ENCODE measurements around the gene PSMC5. TPM values are rescaled to one million over a fixed set of nuclear protein-coding genes. Genes with fewer than 3 reads are reported as not detected.
"Not testable (repeated sequence)": the region's sequence is repeated elsewhere in the genome, so short reads cannot be mapped to it uniquely, and the experiment has no call there.

Gene PSMC5
- total and polyA plus RNA-seq, 4 donors = 51.0 to 87.4 (median 72.2) TPM

DNA sequence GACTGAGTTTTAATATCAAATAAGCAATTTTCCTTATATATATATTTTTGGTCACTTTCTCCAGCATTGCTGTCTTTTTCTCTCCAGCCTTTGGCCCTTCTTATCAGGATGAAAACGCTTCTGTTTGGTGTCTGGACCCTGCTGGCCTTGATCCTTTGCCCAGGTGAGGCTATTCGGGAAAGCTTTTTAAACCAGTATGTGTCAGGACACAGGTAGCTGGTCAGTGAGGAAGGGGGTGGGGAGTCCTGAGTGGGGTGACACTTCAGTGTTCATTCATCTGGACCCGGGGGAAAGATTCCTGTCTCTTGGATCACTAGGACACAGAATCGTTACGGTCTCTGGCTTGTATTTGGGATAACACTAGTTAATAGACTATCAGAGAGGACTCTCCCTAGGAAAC lies 27.5 kb downstream of the PSMC5 start:
- Histone ChIP-seq H3K36me3 (ENCODE audit: control insufficient read depth in 4 of 4, insufficient read depth in 3 of 4, low read depth in 1 of 4, low read length in 3 of 4) (no peaks in the 10 kb centered on the region), H3K27me3 (ENCODE audit: control insufficient read depth in 4 of 4, insufficient read depth in 4 of 4, low read length in 3 of 4) (no peaks in the 10 kb centered on the region), H3K4me3 (ENCODE audit: low read depth in 1 of 3, low read length in 3 of 3) (no peak overlapping the region), H3K9me3 (ENCODE audit: control insufficient read depth in 4 of 4, low read length in 3 of 4) (no peaks in the 10 kb centered on the region), H3K9ac (ENCODE audit: low read depth in 1 of 2, low read length in 2 of 2) (no peak overlapping the region), H3K4me1 (ENCODE audit: control insufficient read depth in 4 of 4, insufficient read depth in 4 of 4, low read length in 3 of 4) (no peaks in the 10 kb centered on the region), H3K27ac (ENCODE audit: low read depth in 1 of 2, low read length in 2 of 2) (no peak overlapping the region)
- TF ChIP-seq HNF4A (conservative IDR thresholded peaks at IDR 0.05) = peak; percentile 13 to 14
- TF ChIP-seq, protein P1, sequence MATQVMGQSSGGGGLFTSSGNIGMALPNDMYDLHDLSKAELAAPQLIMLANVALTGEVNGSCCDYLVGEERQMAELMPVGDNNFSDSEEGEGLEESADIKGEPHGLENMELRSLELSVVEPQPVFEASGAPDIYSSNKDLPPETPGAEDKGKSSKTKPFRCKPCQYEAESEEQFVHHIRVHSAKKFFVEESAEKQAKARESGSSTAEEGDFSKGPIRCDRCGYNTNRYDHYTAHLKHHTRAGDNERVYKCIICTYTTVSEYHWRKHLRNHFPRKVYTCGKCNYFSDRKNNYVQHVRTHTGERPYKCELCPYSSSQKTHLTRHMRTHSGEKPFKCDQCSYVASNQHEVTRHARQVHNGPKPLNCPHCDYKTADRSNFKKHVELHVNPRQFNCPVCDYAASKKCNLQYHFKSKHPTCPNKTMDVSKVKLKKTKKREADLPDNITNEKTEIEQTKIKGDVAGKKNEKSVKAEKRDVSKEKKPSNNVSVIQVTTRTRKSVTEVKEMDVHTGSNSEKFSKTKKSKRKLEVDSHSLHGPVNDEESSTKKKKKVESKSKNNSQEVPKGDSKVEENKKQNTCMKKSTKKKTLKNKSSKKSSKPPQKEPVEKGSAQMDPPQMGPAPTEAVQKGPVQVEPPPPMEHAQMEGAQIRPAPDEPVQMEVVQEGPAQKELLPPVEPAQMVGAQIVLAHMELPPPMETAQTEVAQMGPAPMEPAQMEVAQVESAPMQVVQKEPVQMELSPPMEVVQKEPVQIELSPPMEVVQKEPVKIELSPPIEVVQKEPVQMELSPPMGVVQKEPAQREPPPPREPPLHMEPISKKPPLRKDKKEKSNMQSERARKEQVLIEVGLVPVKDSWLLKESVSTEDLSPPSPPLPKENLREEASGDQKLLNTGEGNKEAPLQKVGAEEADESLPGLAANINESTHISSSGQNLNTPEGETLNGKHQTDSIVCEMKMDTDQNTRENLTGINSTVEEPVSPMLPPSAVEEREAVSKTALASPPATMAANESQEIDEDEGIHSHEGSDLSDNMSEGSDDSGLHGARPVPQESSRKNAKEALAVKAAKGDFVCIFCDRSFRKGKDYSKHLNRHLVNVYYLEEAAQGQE (IDR thresholded peaks at IDR 0.05) = no peak
- no peak for DNase-seq (ENCODE audit: low spot score)
- WGBS = 48% methylated on average over 5 of the region's 5 CpGs

DNA sequence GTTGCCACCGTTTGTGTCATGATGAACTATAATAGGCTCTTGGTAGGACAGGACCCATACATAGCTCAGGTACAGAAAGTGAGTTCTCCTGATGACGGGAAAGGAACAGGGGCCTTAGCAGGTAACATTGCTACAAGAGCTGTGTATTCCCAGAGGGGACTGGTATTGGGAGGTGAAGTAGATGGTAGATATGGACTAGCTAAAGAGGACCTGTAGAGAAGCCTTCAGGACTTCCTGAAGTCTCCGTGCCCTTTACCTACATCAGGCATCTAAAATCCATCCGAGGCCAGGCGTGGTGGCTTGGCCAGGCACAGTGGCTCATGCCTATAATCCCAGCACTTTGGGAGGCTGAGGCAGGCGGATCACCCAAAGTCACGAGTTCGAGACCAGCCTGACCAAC lies 28.0 kb downstream of the PSMC5 start:
- Histone ChIP-seq H3K36me3 (ENCODE audit: control insufficient read depth in 4 of 4, insufficient read depth in 3 of 4, low read depth in 1 of 4, low read length in 3 of 4) (no peaks in the 10 kb centered on the region), H3K27me3 (ENCODE audit: control insufficient read depth in 4 of 4, insufficient read depth in 4 of 4, low read length in 3 of 4) (no peaks in the 10 kb centered on the region), H3K9me3 (ENCODE audit: control insufficient read depth in 4 of 4, low read length in 3 of 4) (no peaks in the 10 kb centered on the region), H3K9ac (ENCODE audit: low read depth in 1 of 2, low read length in 2 of 2) (no peak overlapping the region), H3K27ac (ENCODE audit: low read depth in 1 of 2, low read length in 2 of 2) (no peak overlapping the region), H3K4me1 (ENCODE audit: control insufficient read depth in 4 of 4, insufficient read depth in 4 of 4, low read length in 3 of 4) (no peaks in the 10 kb centered on the region), H3K4me3 (ENCODE audit: low read depth in 1 of 3, low read length in 3 of 3) (no peak overlapping the region)
- no peak for DNase-seq (ENCODE audit: low spot score)
- WGBS = 90% methylated on average over 8 of the region's 8 CpGs
- no peak for TF ChIP-seq TAF1 (conservative IDR thresholded peaks at IDR 0.05)
- TF ChIP-seq, protein P1 (IDR thresholded peaks at IDR 0.05) = no peak
- no peak for TF ChIP-seq EGR1 (IDR thresholded peaks at IDR 0.05; ENCODE audit: low read depth in 2 of 2)
- no peak for TF ChIP-seq FOXA1 (IDR thresholded peaks at IDR 0.05)
- TF ChIP-seq GABPA (IDR thresholded peaks at IDR 0.05 in 1 of 2, conservative IDR thresholded peaks at IDR 0.05 in 1 of 2) = no peak
- TF ChIP-seq, protein P2, sequence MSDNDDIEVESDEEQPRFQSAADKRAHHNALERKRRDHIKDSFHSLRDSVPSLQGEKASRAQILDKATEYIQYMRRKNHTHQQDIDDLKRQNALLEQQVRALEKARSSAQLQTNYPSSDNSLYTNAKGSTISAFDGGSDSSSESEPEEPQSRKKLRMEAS (IDR thresholded peaks at IDR 0.05) = no peak
- TF ChIP-seq HNF4A (conservative IDR thresholded peaks at IDR 0.05) = no peak
- TF ChIP-seq RXRA (IDR thresholded peaks at IDR 0.05) = no peak
- TF ChIP-seq RAD21 (IDR thresholded peaks at IDR 0.05) = no peak
- TF ChIP-seq FOXA2 (IDR thresholded peaks at IDR 0.05) = no peak
- TF ChIP-seq SP1 (IDR thresholded peaks at IDR 0.05) = no peak
- TF ChIP-seq JUND (IDR thresholded peaks at IDR 0.05) = no peak
- TF ChIP-seq HNF4G (IDR thresholded peaks at IDR 0.05) = no peak
- TF ChIP-seq, protein P3, sequence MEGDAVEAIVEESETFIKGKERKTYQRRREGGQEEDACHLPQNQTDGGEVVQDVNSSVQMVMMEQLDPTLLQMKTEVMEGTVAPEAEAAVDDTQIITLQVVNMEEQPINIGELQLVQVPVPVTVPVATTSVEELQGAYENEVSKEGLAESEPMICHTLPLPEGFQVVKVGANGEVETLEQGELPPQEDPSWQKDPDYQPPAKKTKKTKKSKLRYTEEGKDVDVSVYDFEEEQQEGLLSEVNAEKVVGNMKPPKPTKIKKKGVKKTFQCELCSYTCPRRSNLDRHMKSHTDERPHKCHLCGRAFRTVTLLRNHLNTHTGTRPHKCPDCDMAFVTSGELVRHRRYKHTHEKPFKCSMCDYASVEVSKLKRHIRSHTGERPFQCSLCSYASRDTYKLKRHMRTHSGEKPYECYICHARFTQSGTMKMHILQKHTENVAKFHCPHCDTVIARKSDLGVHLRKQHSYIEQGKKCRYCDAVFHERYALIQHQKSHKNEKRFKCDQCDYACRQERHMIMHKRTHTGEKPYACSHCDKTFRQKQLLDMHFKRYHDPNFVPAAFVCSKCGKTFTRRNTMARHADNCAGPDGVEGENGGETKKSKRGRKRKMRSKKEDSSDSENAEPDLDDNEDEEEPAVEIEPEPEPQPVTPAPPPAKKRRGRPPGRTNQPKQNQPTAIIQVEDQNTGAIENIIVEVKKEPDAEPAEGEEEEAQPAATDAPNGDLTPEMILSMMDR (IDR thresholded peaks at IDR 0.05; ENCODE audit: low read depth, low read length, missing input control) = no peak
- TF ChIP-seq YY1 (IDR thresholded peaks at IDR 0.05) = no peak
- TF ChIP-seq NR2F2 (IDR thresholded peaks at IDR 0.05) = no peak
- TF ChIP-seq, protein P4, sequence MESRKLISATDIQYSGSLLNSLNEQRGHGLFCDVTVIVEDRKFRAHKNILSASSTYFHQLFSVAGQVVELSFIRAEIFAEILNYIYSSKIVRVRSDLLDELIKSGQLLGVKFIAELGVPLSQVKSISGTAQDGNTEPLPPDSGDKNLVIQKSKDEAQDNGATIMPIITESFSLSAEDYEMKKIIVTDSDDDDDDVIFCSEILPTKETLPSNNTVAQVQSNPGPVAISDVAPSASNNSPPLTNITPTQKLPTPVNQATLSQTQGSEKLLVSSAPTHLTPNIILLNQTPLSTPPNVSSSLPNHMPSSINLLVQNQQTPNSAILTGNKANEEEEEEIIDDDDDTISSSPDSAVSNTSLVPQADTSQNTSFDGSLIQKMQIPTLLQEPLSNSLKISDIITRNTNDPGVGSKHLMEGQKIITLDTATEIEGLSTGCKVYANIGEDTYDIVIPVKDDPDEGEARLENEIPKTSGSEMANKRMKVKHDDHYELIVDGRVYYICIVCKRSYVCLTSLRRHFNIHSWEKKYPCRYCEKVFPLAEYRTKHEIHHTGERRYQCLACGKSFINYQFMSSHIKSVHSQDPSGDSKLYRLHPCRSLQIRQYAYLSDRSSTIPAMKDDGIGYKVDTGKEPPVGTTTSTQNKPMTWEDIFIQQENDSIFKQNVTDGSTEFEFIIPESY (IDR thresholded peaks at IDR 0.05) = no peak
- TF ChIP-seq, protein P5, sequence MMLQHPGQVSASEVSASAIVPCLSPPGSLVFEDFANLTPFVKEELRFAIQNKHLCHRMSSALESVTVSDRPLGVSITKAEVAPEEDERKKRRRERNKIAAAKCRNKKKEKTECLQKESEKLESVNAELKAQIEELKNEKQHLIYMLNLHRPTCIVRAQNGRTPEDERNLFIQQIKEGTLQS (IDR thresholded peaks at IDR 0.05) = no peak

DNA sequence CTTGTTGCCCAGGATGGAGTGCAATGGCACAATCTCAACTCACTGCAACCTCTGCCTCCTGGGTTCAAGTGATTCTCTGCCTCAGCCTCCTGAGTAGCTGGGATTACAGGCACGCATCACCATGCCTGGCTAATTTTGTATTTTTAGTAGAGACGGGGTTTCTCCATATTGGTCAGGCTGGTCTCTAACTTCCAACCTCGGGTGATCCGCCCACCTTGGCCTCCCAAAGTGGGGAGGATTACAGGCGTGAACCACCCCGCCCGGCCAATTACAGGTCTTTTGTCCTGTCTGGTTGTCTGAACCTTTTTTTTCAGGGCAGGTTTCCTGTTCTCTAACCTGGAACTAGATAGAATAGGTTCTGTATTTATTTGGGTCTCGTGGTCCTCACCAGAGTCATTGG lies 29.2 kb downstream of the PSMC5 start:
- H3K4me1 ChIP-seq (ENCODE audit: control insufficient read depth in 4 of 4, insufficient read depth in 4 of 4, low read length in 3 of 4); H3K4me3 ChIP-seq (ENCODE audit: low read depth in 1 of 3, low read length in 3 of 3); H3K9ac ChIP-seq (ENCODE audit: low read depth in 1 of 2, low read length in 2 of 2); H3K9me3 ChIP-seq (ENCODE audit: control insufficient read depth in 4 of 4, low read length in 3 of 4); DNase-seq (ENCODE audit: low spot score); H3K27ac ChIP-seq (ENCODE audit: low read depth in 1 of 2, low read length in 2 of 2); H3K36me3 ChIP-seq (ENCODE audit: control insufficient read depth in 4 of 4, insufficient read depth in 3 of 4, low read depth in 1 of 4, low read length in 3 of 4); H3K27me3 ChIP-seq (ENCODE audit: control insufficient read depth in 4 of 4, insufficient read depth in 4 of 4, low read length in 3 of 4): not testable (repeated sequence)
- 92% methylated on average over 8 of the region's 8 CpGs for whole genome bisulfite sequencing
